ENCODE data around the gene ATP5PF.
"Not testable (repeated sequence)": the region's sequence is repeated elsewhere in the genome, so short reads cannot be mapped to it uniquely, and the experiment has no call there.

The ATP5PF gene, protein sequence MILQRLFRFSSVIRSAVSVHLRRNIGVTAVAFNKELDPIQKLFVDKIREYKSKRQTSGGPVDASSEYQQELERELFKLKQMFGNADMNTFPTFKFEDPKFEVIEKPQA

DNA sequence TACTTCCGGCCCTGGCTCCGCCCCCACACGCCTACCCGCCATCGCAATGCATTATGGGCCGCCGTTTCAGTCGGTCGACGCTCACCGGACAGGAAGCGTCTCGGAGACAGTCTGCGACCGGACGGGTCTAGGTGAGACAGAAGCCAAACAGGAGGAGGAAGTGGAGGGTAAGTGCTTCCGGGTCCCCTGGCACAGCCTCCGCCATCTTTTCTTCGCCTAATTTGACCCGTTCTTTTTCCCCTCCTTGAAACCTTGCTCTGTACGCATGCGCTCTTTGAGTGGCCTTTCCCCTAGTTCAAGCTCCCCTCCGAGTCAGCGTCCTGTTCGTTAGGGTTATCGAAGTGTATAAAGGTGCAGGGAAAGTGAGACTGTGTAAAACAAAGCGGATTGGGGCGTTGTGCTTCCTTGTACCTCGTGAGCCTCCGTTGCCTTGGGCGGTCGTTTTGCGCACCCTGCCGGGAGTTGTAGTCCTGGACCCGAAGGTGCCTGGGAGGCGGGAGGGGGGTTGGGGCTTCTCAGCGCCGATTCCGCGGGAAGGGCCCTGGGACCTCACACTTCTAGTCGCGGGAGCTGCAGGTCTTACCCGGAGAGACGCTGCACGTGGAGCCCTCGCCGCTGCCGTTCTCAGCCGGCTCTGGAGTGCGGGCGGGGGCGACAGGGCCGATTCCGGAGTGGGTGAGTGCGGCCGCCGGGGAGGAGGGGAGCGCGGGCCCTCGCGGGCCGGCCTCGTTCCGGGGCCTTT is at the start of gene ATP5PF, which contains the start of gene GABPA:
Gene ATP5PF, minus strand, starts transcription at position 1 of the 742 bp plus-strand sequence. CDS start 5,110 bp downstream, outside the sequence.
Gene GABPA, plus strand, starts transcription at position 69 of the 742 bp plus-strand sequence. CDS start 6,627 bp downstream, outside the sequence.
- DNase-seq (ENCODE audit: low read depth, low spot score): peak; percentile 99
- Histone ChIP-seq H3K9ac (ENCODE audit: insufficient read length, low read depth) (peak within 1 kb of the TSS; percentile 96), H3K36me3 (ENCODE audit: insufficient read depth, insufficient read length, low read length) (peaks cover 29% of the 10 kb centered on the region), H3K4me3 (ENCODE audit: insufficient read length, low read depth) (peak within 1 kb of the TSS; percentile 91), H3K27me3 (ENCODE audit: insufficient read depth, insufficient read length) (no peaks in the 10 kb centered on the region), H3K4me1 (ENCODE audit: insufficient read depth, insufficient read length) (no peaks in the 10 kb centered on the region), H3K9me3 (ENCODE audit: insufficient read depth, low read length) (no peaks in the 10 kb centered on the region)
- TF ChIP-seq YY1 (IDR thresholded peaks at IDR 0.05; ENCODE audit: insufficient read depth, insufficient read length) (peak; percentile 96), ZNF274 (IDR thresholded peaks at IDR 0.05; ENCODE audit: low read depth, low read length) (no peak)

GRCh38 chr21:25778126-25778875 is 43.6 kb upstream of the ATP5PF start:
- H3K9ac ChIP-seq (ENCODE audit: insufficient read length, low read depth); DNase-seq (ENCODE audit: low read depth, low spot score); H3K4me1 ChIP-seq (ENCODE audit: insufficient read depth, insufficient read length); H3K27me3 ChIP-seq (ENCODE audit: insufficient read depth, insufficient read length); H3K9me3 ChIP-seq (ENCODE audit: insufficient read depth, low read length); H3K4me3 ChIP-seq (ENCODE audit: insufficient read length, low read depth); H3K36me3 ChIP-seq (ENCODE audit: insufficient read depth, insufficient read length, low read length): not testable (repeated sequence)

- no peak for DNase-seq (ENCODE audit: low read depth, low spot score)
- Histone ChIP-seq H3K4me1 (ENCODE audit: insufficient read depth, insufficient read length) (no peaks in the 10 kb centered on the region), H3K27me3 (ENCODE audit: insufficient read depth, insufficient read length) (no peaks in the 10 kb centered on the region), H3K36me3 (ENCODE audit: insufficient read depth, insufficient read length, low read length) (no peaks in the 10 kb centered on the region), H3K9ac (ENCODE audit: insufficient read length, low read depth) (no peak overlapping the region), H3K4me3 (ENCODE audit: insufficient read length, low read depth) (no peak overlapping the region), H3K9me3 (ENCODE audit: insufficient read depth, low read length) (peaks cover 3% of the 10 kb centered on the region; the same call in 1 of the 2 replicates)
- TF ChIP-seq ZNF274 (IDR thresholded peaks at IDR 0.05; ENCODE audit: low read depth, low read length): no peak
- TF ChIP-seq SUZ12 (IDR thresholded peaks at IDR 0.05; ENCODE audit: extremely low read depth, insufficient read depth, insufficient read length): no peak
- no peak for TF ChIP-seq YY1 (IDR thresholded peaks at IDR 0.05; ENCODE audit: insufficient read depth, insufficient read length)
Observed at GRCh38 chr21:25776440-25776839, 41.7 kb upstream of the ATP5PF start.

DNA sequence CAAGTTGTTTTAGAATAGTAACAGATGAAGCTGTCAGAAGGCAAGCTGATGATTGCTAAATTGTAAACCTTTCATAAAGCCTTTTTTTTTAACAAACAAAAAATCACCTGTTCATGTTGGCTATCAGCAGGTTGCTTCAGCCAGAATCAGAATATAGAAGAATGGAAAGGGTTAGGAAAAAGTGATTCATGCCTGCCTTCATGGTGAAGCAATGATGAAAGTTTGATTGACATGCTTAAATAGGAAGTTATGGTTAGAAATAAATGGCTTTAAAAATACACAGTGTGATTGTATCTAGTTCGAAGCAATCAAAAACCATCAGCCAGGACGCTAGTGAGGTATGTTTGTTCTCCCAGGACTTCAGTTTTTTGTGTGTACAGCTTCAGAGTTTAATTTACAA is 38.0 kb upstream of the ATP5PF start:
- Histone ChIP-seq H3K27me3 (ENCODE audit: insufficient read depth, insufficient read length) (no peaks in the 10 kb centered on the region), H3K4me3 (ENCODE audit: insufficient read length, low read depth) (no peak overlapping the region), H3K9ac (ENCODE audit: insufficient read length, low read depth) (no peak overlapping the region), H3K9me3 (ENCODE audit: insufficient read depth, low read length) (no peaks in the 10 kb centered on the region), H3K36me3 (ENCODE audit: insufficient read depth, insufficient read length, low read length) (no peaks in the 10 kb centered on the region), H3K4me1 (ENCODE audit: insufficient read depth, insufficient read length) (no peaks in the 10 kb centered on the region)
- DNase-seq (ENCODE audit: low read depth, low spot score): no peak
- TF ChIP-seq SUZ12 (IDR thresholded peaks at IDR 0.05; ENCODE audit: extremely low read depth, insufficient read depth, insufficient read length) (no peak), YY1 (IDR thresholded peaks at IDR 0.05; ENCODE audit: insufficient read depth, insufficient read length) (no peak), ZNF274 (IDR thresholded peaks at IDR 0.05; ENCODE audit: low read depth, low read length) (no peak)

GRCh38 chr21:25767921-25768320 is 33.2 kb upstream of the ATP5PF start:
- Histone ChIP-seq H3K9ac (ENCODE audit: insufficient read length, low read depth) (no peak overlapping the region), H3K36me3 (ENCODE audit: insufficient read depth, insufficient read length, low read length) (peaks cover 31% of the 10 kb centered on the region), H3K9me3 (ENCODE audit: insufficient read depth, low read length) (no peaks in the 10 kb centered on the region), H3K4me1 (ENCODE audit: insufficient read depth, insufficient read length) (no peaks in the 10 kb centered on the region), H3K27me3 (ENCODE audit: insufficient read depth, insufficient read length) (no peaks in the 10 kb centered on the region), H3K4me3 (ENCODE audit: insufficient read length, low read depth) (no peak overlapping the region)
- DNase-seq (ENCODE audit: low read depth, low spot score): no peak
- TF ChIP-seq ZNF274 (IDR thresholded peaks at IDR 0.05; ENCODE audit: low read depth, low read length): no peak
- TF ChIP-seq SUZ12 (IDR thresholded peaks at IDR 0.05; ENCODE audit: extremely low read depth, insufficient read depth, insufficient read length): no peak
- TF ChIP-seq YY1 (IDR thresholded peaks at IDR 0.05; ENCODE audit: insufficient read depth, insufficient read length): no peak

DNA sequence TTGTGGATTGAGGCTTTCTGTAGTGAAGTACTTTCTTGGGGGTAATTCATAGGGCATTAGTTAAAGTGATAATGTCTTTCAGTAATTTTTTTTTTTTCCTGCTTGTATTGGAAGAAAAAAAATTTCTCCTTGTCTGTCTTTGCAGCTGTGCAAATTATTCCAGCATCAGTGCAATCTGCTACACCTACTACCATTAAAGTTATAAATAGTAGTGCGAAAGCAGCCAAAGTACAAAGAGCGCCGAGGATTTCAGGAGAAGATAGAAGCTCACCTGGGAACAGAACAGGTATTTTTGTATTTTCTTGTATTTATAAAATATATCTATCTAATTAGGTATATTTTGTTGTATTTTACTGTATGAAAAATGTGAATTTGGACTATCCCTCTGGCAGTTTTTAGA is 29.4 kb upstream of the ATP5PF start:
- Histone ChIP-seq H3K4me1 (ENCODE audit: insufficient read depth, insufficient read length) (no peaks in the 10 kb centered on the region), H3K36me3 (ENCODE audit: insufficient read depth, insufficient read length, low read length) (peaks cover 62% of the 10 kb centered on the region), H3K4me3 (ENCODE audit: insufficient read length, low read depth) (no peak overlapping the region), H3K27me3 (ENCODE audit: insufficient read depth, insufficient read length) (no peaks in the 10 kb centered on the region), H3K9ac (ENCODE audit: insufficient read length, low read depth) (no peak overlapping the region), H3K9me3 (ENCODE audit: insufficient read depth, low read length) (no peaks in the 10 kb centered on the region)
- no peak for DNase-seq (ENCODE audit: low read depth, low spot score)
- no peak for TF ChIP-seq SUZ12 (IDR thresholded peaks at IDR 0.05; ENCODE audit: extremely low read depth, insufficient read depth, insufficient read length)
- no peak for TF ChIP-seq ZNF274 (IDR thresholded peaks at IDR 0.05; ENCODE audit: low read depth, low read length)
- no peak for TF ChIP-seq YY1 (IDR thresholded peaks at IDR 0.05; ENCODE audit: insufficient read depth, insufficient read length)

GRCh38 chr21:25760677-25761076 is 26.0 kb upstream of the ATP5PF start:
- H3K36me3 ChIP-seq (ENCODE audit: insufficient read depth, insufficient read length, low read length): peaks cover 73% of the 10 kb centered on the region
- H3K9me3 ChIP-seq (ENCODE audit: insufficient read depth, low read length): no peaks in the 10 kb centered on the region
- H3K4me1 ChIP-seq (ENCODE audit: insufficient read depth, insufficient read length): no peaks in the 10 kb centered on the region
- H3K4me3 ChIP-seq (ENCODE audit: insufficient read length, low read depth): no peak overlapping the region
- no peak for TF ChIP-seq ZNF274 (IDR thresholded peaks at IDR 0.05; ENCODE audit: low read depth, low read length)
- no peak for TF ChIP-seq YY1 (IDR thresholded peaks at IDR 0.05; ENCODE audit: insufficient read depth, insufficient read length)
- TF ChIP-seq SUZ12 (IDR thresholded peaks at IDR 0.05; ENCODE audit: extremely low read depth, insufficient read depth, insufficient read length): no peak
- no peak for DNase-seq (ENCODE audit: low read depth, low spot score)
- no peaks in the 10 kb centered on the region for H3K27me3 ChIP-seq (ENCODE audit: insufficient read depth, insufficient read length)
- no peak overlapping the region for H3K9ac ChIP-seq (ENCODE audit: insufficient read length, low read depth)

Measured in NT2/D1 (cell line).